CD4-positive, alpha-beta T cell treated with Interferon alpha-2 for 1 hour (primary cell): ENCODE data around the gene CERS6.

Source experiments
- DNase-seq, 2 donors: peaks; one replicate each; pipeline ENCODE4 v3.0.0-alpha.2; 2020 to 2022

The CERS6 gene

DNA sequence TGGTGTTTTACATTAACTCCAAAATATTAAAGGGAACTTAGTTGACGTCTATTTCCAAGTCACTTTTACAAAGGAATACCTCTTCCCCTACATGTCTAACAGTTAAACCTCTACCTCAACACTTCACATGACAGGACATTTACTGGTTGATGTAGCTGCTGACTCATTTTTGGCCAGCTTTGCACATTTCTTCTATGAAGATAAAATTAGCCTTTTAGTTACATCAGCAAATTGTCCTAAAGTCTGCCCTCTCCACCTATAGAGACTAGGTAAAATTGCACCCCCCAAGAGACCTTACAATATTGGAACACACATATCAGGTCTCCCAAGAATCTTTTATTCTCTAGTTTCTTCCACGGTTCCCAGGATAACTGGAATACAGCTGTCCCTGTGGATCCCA, 10.1 kb upstream of the CERS6 start:
- DNase-seq = no peak

DNA sequence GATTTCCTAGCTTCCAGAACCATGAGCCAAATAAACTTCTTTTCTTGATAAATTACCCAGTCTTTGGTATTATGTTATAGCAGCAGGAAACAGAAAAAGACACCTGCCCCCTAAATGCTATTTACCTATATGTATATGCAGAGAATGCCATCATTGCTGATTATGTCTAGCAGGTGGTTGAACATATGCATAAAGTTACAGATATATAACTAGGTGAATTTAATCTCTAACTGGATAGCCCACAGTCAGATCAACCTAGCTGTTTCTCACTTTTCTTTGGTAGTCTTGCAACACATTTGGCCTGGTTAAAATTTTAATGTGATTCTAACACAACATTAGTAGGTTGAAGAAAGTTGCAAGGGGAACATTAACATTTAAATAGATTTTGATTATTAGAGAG, 7.1 kb upstream of the CERS6 start:
- no peak for DNase-seq

DNA sequence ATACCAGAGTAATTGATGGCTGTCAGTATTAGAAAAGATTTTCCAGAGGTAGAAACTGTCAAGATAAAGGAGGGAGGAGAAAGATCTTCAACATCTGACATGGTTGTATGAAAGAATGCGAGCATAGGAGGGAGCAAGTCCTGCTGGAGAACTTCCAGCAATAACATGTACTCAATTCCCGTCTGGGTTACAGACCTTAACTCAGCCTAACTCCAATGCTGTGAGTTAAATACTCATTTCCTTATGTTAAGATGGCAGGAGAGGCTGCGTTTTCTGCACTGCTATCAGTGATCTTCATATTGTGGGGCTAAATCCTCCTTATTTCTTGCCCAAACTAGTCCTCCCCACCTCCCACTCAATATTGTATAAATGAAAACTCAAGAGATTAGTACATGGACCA, 6.7 kb upstream of the CERS6 start:
- DNase-seq = no peak

GRCh38 chr2:168450171-168450570, 5.9 kb upstream of the CERS6 start:
- DNase-seq = peak in 1 of 2 donors; percentile 14

- no peak for DNase-seq
Observed at GRCh38 chr2:168450732-168451131, 5.3 kb upstream of the CERS6 start.

- no peak for DNase-seq
Observed at GRCh38 chr2:168452781-168453180, 3.3 kb upstream of the CERS6 start.

GRCh38 chr2:168453404-168453803, 2.7 kb upstream of the CERS6 start:
- no peak for DNase-seq

- peak in 1 of 2 donors; percentile 12 for DNase-seq
Observed at GRCh38 chr2:168454737-168455644, 1.1 kb upstream of the CERS6 start.

- peak; percentile 18 to 22 for DNase-seq
Observed at GRCh38 chr2:168456521-168457189, 583 bp downstream of the CERS6 start.

DNA sequence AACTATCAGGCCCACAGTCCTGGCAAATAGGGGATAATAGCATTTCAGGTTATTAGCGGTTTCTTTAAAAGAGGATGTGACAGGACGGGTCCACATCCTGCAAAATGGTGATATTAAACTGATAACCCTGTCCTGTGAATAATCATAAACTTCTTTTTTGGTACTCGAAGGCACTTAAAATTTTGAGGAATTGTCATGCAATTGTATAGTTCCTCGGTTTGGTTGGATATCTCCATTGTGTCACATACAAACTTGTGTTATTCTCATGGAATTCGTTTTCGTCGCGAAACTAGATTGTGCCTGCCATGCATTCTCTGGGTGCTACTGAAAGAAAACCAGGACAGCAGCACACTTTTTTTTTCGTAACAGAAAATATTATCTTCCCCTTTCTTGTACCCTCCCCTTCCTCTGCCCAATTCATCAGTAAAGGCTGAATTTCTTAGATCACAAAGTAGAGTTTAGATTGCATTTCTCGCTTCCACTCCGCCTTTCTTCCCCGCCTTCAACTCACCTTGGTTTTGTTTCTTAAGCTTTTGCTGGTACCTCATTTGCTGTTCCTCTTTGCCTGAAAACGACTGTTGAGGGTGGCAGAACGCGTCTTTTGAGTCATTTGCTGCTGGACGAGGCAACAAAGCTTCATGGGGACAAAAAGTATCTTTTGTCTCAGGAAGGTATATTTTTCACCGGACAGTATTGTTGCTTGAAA, 1.3 kb downstream of the CERS6 start:
- peak; percentile 18 to 22 for DNase-seq

- no peak for DNase-seq
Observed at GRCh38 chr2:168458139-168458538, 2.1 kb downstream of the CERS6 start.

DNA sequence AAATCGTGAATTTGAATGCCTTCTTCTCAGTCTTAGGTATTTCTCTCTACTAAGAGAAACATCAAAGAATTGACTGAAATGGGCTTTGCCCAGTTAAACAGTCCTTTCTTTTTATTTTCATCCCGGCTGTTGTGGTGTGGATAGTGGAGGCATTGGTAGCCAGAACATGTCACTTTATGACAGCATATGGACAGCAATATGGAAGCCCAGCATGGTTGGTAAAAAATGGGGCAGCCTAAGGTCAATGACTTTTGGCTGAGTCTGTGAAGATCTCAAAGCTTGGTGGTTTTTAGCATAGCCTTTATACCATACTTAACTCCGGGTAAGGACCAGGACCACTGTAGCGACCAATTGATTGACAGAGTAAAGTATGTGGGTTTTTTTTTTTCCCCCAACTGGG, 3.2 kb downstream of the CERS6 start:
- no peak for DNase-seq

DNA sequence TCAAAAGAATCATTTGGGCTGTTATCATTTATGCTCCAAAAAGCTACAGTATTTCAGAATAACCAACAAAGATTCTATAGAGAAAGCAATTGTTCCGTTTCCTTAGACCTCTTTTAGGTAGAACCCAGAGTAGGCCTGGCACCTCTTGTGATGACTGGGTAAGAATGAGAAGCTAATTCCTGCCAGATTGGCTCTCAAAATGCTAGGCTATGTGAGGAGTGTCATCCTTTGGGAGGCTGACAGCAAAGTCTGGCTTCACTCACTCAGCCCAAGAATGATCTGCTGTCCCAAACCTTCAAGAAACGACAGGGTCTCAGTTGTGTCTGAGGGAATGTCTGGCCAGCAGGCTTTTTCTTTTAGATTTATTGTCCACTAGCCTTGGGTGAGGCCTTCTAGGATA, 4.5 kb downstream of the CERS6 start:
- no peak for DNase-seq

- no peak for DNase-seq
Observed at GRCh38 chr2:168461178-168461941, 5.3 kb downstream of the CERS6 start.

- DNase-seq = no peak
Observed at GRCh38 chr2:168461942-168462331, 5.9 kb downstream of the CERS6 start.

GRCh38 chr2:168462543-168463045, 6.5 kb downstream of the CERS6 start:
- DNase-seq = no peak

DNA sequence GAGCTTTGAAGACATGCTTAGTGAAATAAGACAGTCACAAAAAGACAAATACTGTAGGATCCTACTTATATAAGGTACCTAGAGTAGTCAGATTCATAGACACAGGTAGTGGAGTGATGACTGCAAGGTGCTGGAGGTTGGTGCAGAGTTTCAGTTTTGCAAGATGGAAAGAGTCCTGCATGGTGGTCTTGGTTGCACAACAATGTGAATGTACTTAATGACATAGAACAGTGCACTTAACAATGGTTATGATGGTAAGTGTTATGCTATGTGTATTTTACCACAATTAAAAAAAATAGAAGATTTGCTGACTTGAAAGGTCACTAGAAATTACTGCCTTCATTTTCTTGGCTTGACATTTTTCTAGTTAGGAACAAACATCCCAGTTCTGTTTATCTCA, 9.5 kb downstream of the CERS6 start:
- no peak for DNase-seq

DNA sequence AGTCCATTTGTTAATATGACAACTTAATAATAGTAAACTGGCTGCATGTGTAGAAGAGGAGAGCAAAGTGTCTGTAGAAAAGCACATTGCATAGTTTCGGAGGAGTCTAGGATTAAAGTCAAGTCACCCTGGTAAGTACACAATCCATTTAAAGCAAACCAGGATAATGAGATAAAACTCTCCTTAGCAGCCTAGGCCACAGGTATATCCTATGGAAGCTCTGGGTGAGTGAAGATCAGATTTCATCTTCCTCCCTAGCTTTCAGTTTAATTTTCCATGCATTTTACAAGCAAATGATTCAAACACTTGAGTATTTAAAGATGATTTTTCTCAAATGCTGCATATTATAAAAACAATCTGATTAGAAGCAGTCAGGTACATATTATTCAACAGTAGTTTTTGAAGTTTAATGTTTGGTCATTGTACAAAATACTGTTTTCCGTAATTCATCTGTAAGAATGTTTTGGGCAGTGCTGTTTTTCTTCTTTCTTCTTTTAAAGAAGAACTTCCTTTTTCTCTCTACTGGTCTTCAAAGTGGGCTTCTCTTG, 10.2 kb downstream of the CERS6 start:
- DNase-seq = no peak

DNA sequence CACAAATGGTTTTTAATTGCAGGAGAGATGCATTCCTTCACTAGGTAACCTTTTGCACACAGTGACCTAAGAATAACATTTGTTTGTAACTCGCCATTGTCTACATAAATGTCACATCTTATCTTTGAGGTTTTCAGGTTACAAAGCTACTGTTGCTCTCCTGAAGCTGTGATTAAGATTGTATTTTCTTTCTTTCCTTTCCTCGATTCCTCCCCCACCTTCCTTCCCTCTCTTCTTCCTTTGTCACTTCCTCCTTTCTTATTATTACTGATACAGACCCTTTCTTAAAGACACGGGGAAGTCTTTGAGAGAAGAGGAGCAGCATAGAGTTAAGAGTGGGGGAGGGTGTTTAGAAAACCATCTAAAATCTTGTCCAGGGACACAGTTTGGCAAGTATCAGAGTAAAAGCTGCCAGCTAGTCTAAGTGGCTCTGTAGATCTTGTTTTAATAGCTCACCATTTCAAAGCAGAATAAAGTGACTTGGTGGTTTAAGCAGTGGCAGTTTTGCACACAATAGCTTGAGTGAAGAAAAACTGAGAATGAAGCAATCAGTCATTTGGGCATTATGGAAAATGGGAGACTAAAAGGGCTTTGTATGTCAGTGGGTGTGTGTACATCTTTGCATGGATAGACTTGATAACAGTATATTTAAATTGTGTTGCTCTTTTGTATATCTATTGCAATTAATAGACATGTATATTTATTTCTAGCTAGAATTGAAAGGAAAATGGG, 10.9 kb downstream of the CERS6 start:
- no peak for DNase-seq

DNA sequence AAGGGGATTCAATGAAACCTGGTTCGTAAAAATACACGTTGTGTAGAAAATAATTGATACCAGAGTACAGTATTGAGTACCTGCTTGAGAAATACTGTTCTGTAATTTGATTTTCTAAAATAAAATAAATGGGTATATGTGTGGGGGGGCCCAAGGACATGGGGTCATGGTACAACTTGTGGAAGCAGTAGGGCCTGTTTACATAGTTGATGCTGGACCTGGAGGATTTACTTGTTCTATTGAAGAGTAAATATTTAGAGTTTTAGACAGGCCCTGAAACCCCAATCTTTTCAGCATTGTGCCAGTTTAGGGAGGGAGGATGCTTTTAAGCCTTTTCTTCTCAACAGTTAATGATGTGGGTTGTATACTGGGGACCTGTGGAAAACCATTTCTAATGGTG, 11.7 kb downstream of the CERS6 start:
- no peak for DNase-seq

DNA sequence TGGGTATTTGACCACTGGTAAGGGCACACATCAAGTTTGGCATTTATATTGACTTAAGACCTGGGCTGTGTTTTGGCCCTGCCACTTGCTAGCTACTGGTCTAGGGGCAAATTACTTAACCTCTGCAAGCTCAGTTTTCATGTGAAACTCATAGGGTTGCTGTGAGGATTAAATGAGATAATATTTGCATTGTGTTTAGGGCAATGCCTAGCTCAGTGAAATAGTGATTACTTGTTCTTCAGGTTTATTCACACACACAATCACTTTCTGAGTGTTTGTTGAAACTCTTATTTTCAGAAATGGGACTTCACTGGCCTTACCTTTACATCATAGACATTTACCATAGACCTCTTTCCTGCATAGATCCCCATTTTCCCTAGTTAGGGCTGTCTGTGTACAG, 12.3 kb downstream of the CERS6 start:
- DNase-seq = no peak
